GM12878 (cell line): Measurements from ENCODE around the gene C1orf174. TPM values are rescaled to one million over a fixed set of nuclear protein-coding genes. Genes with fewer than 3 reads are reported as not detected.

Experiments used
- ATAC-seq: fragments of 200-7000 bp; cut with Tn5 transposase; 3 replicates; pipeline ENCODE4 v1.9.1; 2020; ENCODE audit warnings: mild to moderate bottlenecking, moderate library complexity
- BruUV-seq: library from RNA; stranded (reverse); fragments of 400-500 nt; replicated peaks from 2 replicates; lab custom pipeline; 2021; lab: Mats Ljungman, UMichigan
- CTCF ChIA-PET: fragments of 300-600 bp; sonication (Branson Sonifier 250); formaldehyde crosslinking; extraction: SDS; loops from one replicate; lab custom pipeline; 2021; ENCODE audit warnings: inconsistent platforms; lab: Yijun Ruan, JAX
- POLR2A ChIA-PET: fragments of 350-600 bp; formaldehyde crosslinking; extraction: SDS; loops from one replicate; lab custom pipeline; 2021; ENCODE audit warnings: inconsistent platforms; lab: Charles Lee
- RAD21 ChIA-PET: fragments of 300-600 bp; sonication (Branson Sonifier 250); formaldehyde crosslinking; loops from one replicate; lab custom pipeline; 2023; ENCODE audit warnings: antibody characterized with exemption; ENCODE audit not compliant: unreplicated experiment; lab: Charles Lee
- SMC1A ChIA-PET: fragments of 300-600 bp; sonication (Branson Sonifier 250); formaldehyde crosslinking; loops from one replicate; lab custom pipeline; 2023; ENCODE audit not compliant: unreplicated experiment, uncharacterized antibody; lab: Charles Lee
- DNase-seq: peaks from one replicate; pipeline ENCODE4 v3.0.0-alpha.2; 2011; ENCODE audit warnings: low read depth, low spot score
- FAIRE-seq: peaks from 3 replicates; lab custom pipeline; 2011; peaks lifted over from hg19 to GRCh38; lab: Jason Lieb, UNC
- H2AFZ ChIP-seq: 2 replicates; pipeline ENCODE4 v1.6.0; 2011; ENCODE audit warnings: low read depth, low read length, control low read depth; ENCODE audit not compliant: control insufficient read depth
- H3K27ac ChIP-seq: 2 replicates; pipeline ENCODE4 v1.5.1; 2011; ENCODE audit warnings: control low read depth; ENCODE audit not compliant: control insufficient read depth, insufficient read depth
- H3K27me3 ChIP-seq, 2 experiments: replicated peaks in 1 of 2; 2 replicates each; pipeline versions ENCODE4 v1.6.0 to v1.6.1; 2011; ENCODE audit warnings: low read length in 1 of 2; ENCODE audit not compliant: control insufficient read depth in 2 of 2, insufficient read depth in 2 of 2
- H3K36me3 ChIP-seq, 2 experiments: 2 replicates each; pipeline ENCODE4 v1.5.1; 2011; ENCODE audit warnings: low read length in 1 of 2; ENCODE audit not compliant: control insufficient read depth in 2 of 2, insufficient read depth in 2 of 2
- H3K4me1 ChIP-seq: 2 replicates; pipeline ENCODE4 v1.6.1; 2011; ENCODE audit warnings: mild to moderate bottlenecking, low read length, moderate library complexity, mixed read lengths; ENCODE audit not compliant: control insufficient read depth, insufficient read depth
- H3K4me2 ChIP-seq: 2 replicates; pipeline ENCODE4 v1.6.0; 2011; ENCODE audit warnings: control low read depth; ENCODE audit not compliant: control insufficient read depth, insufficient read depth
- H3K4me3 ChIP-seq: fragments of 200-600 bp; sonication (generic); 2 replicates; pipeline ENCODE4 v1.5.1; 2016
- H3K79me2 ChIP-seq: 2 replicates; pipeline ENCODE4 v1.6.0; 2011; ENCODE audit warnings: low read length; ENCODE audit not compliant: control insufficient read depth, insufficient read depth
- H3K9ac ChIP-seq: 2 replicates; pipeline ENCODE4 v1.8.0; 2011; ENCODE audit warnings: low read length, control low read depth, mixed read lengths; ENCODE audit not compliant: control insufficient read depth, insufficient read depth
- H3K9me3 ChIP-seq: replicated peaks from 3 replicates; pipeline ENCODE4 v1.5.1; 2011; ENCODE audit warnings: mild to moderate bottlenecking, low read length; ENCODE audit not compliant: control insufficient read depth, insufficient read depth
- H4K20me1 ChIP-seq: 2 replicates; pipeline ENCODE4 v1.6.0; 2011; ENCODE audit not compliant: control insufficient read depth, insufficient read depth
- BMI1 ChIP-seq: fragments of 450-650 bp; IDR thresholded peaks from 2 replicates; pipeline ENCODE4 v1.6.1; 2016; ENCODE audit warnings: mild to moderate bottlenecking, moderate library complexity, borderline replicate concordance
- CHD4 ChIP-seq: fragments of 200-600 bp; sonication (generic); IDR thresholded peaks from 2 replicates; pipeline ENCODE4 v1.6.1; 2016; ENCODE audit warnings: mild to moderate bottlenecking
- CREM ChIP-seq: IDR thresholded peaks from 2 replicates; pipeline ENCODE4 v1.6.1; 2014; ENCODE audit warnings: antibody characterized with exemption, low read depth
- IRF4 ChIP-seq: IDR thresholded peaks from 2 replicates; pipeline ENCODE4 v1.6.1; 2011; ENCODE audit warnings: low read depth, low read length
- NFXL1 ChIP-seq: fragments of 450-650 bp; IDR thresholded peaks from 2 replicates; pipeline ENCODE4 v1.6.1; 2017; ENCODE audit warnings: antibody characterized with exemption, mild to moderate bottlenecking, borderline replicate concordance
- NFYA ChIP-seq: IDR thresholded peaks from 2 replicates; pipeline ENCODE4 v1.6.1; 2011; ENCODE audit warnings: low read depth, mild to moderate bottlenecking, low read length, improper control_type of control experiment, borderline replicate concordance
- PAX8 ChIP-seq: fragments of 450-650 bp; IDR thresholded peaks from 2 replicates; pipeline ENCODE4 v1.6.1; 2017; ENCODE audit warnings: mild to moderate bottlenecking, moderate library complexity
- POLR2AphosphoS2 ChIP-seq: IDR thresholded peaks from 2 replicates; pipeline ENCODE4 v1.6.1; 2011; ENCODE audit warnings: low read depth, mild to moderate bottlenecking, low read length, improper control_type of control experiment, moderate library complexity
- TCF12 ChIP-seq: IDR thresholded peaks from 2 replicates; pipeline ENCODE4 v1.6.1; 2011; ENCODE audit warnings: low read depth, mild to moderate bottlenecking, low read length
- ZBTB40 ChIP-seq: fragments of 450-650 bp; IDR thresholded peaks from 2 replicates; pipeline ENCODE4 v1.6.1; 2016; ENCODE audit warnings: mild to moderate bottlenecking, moderate library complexity, borderline replicate concordance
- ZNF217 ChIP-seq: fragments of 450-650 bp; IDR thresholded peaks from 2 replicates; pipeline ENCODE4 v1.6.1; 2017; ENCODE audit warnings: antibody characterized with exemption, mild to moderate bottlenecking
- ZNF24 ChIP-seq: fragments of 450-650 bp; IDR thresholded peaks from 2 replicates; pipeline ENCODE4 v1.6.1; 2017; ENCODE audit warnings: antibody characterized with exemption, mild to moderate bottlenecking
- WGBS: methylation state at CpG from one replicate; pipeline ENCODE4 v1.1.6; 2016; ENCODE audit warnings: low lambda C conversion rate; ENCODE audit not compliant: insufficient replicate concordance, insufficient coverage; ENCODE audit errors: missing lambda C conversion rate; 5-methylcytosine and 5-hydroxymethylcytosine counted together
- in situ Hi-C: fragments of 300-500 bp; cut with MboI; formaldehyde crosslinking; loops from 9 replicates; pipeline ENCODE4 v1.14.3; 2018; ENCODE audit warnings: mixed read lengths
- intact Hi-C: fragments of 100-400 bp; cut with micrococcal nuclease; formaldehyde crosslinking; loops from one replicate; pipeline ENCODE4 v1.14.2; 2022; ENCODE audit not compliant: unreplicated experiment
- polyA plus RNA-seq, 11 experiments: library from polyadenylated mRNA; depleted of rRNA in 4 of 11; unstranded in 6 of 11; stranded (reverse) in 5 of 11; fragments of >200 nt; fragmentation: Nextera tagmentation in 4 of 11; fragmentation: Illumina TruSeq in 1 of 11; extraction: Ambion mirVana in 4 of 11; extraction: Trizol in 1 of 11; gene quantifications; 1 replicate in 1 of 11; 2 replicates in 10 of 11; pipeline versions ENCODE4 v1.2.1 to v1.2.3, GENCODE V29; 2011 to 2016; ENCODE audit warnings: inconsistent platforms in 2 of 11, missing spikeins in 2 of 11, low read depth in 1 of 11
- total RNA-seq, 4 experiments: library from RNA; depleted of rRNA in 3 of 4; stranded (reverse); fragments of >200 nt in 3 of 4; fragmentation: Illumina TruSeq in 1 of 4; extraction: Trizol in 1 of 4; gene quantifications; 2 replicates each; pipeline versions ENCODE4 v1.2.1 to v1.2.3, GENCODE V29; 2013 to 2021

C1orf174 gene
- total and polyA plus RNA-seq, 10 of the 15 experiments (the other 5 are each of a cell fraction or from before 2014, with no cell fraction given), result 17.5 to 35.4 (median 25.1) TPM

GRCh38 chr1:3911981-3912808, 12.1 kb upstream of the C1orf174 start:
- WGBS, result 57% methylated on average over 33 of the region's 38 CpGs
- Histone ChIP-seq H3K79me2 (no peaks in the 10 kb centered on the region), H3K4me2 (no peak overlapping the region), H3K27ac (no peak overlapping the region), H3K4me1 (no peaks in the 10 kb centered on the region), H3K27me3 (peaks cover 3 to 4% of the 10 kb centered on the region in 2 experiments; a peak in 3 of 4 replicates), H3K4me3 (no peak overlapping the region), H3K9ac (no peak overlapping the region), H2AFZ (no peak overlapping the region), H4K20me1 (no peaks in the 10 kb centered on the region), H3K9me3 (no peaks in the 10 kb centered on the region), H3K36me3 (no peaks in the 10 kb centered on the region)
- no peak for ATAC-seq
- intact Hi-C loops (loop anchor here (2.0 to 5.0 kb wide), 3 partner anchors 741 to 1835 kb away; no protein-coding TSS in a partner anchor), in situ Hi-C loops (loop anchor here (5.0 to 10.0 kb wide), 2 partner anchors 910 to 1833 kb away; no protein-coding TSS in a partner anchor)
- FAIRE-seq, result no peak
- DNase-seq, result no peak
- BruUV-seq, result no TSS peak
- TF ChIP-seq ZBTB40 (no peak), ZNF217 (no peak), POLR2AphosphoS2 (no peak), CHD4 (no peak), TCF12 (no peak), IRF4 (no peak), PAX8 (no peak), NFYA (no peak), ZNF24 (no peak), NFXL1 (no peak), CREM (no peak), BMI1 (no peak)
- CTCF ChIA-PET, result interaction anchor here (0.6 to 1.3 kb wide), 2 partner anchors 136 to 644 kb away, joined by 3 read pairs; no protein-coding TSS in a partner anchor
- SMC1A ChIA-PET, result interaction anchor here (1.4 kb wide), 1 partner anchor 54 kb away, joined by 3 read pairs; the partner anchor contains the start of gene DFFB
- RAD21 ChIA-PET, result no interaction called here
- POLR2A ChIA-PET, result interaction anchor here (0.7 kb wide), 1 partner anchor 599 kb away, joined by 3 read pairs; no protein-coding TSS in a partner anchor
